OCI-LY1 (cell line): Measurements from ENCODE around the gene VSIR.

ENCODE experiments used
- H2AFZ ChIP-seq: fragments of 200-600 bp; sonication (generic), shearing (Covaris generic); 2 replicates; pipeline ENCODE4 v1.6.0; 2014; ENCODE audit warnings: antibody characterized with exemption, mild to moderate bottlenecking, low read length
- H3F3A ChIP-seq: fragments of 200-600 bp; sonication (generic), shearing (Covaris generic); 2 replicates; pipeline ENCODE4 v1.6.0; 2014; ENCODE audit warnings: mild to moderate bottlenecking, antibody characterized with exemption, low read length, moderate library complexity; ENCODE audit not compliant: insufficient read depth
- H3K27ac ChIP-seq: fragments of 200-600 bp; sonication (generic); 2 replicates; pipeline ENCODE4 v1.5.1; 2014; ENCODE audit warnings: low read length, mixed run types, mild to moderate bottlenecking, low read depth; ENCODE audit not compliant: poor library complexity, severe bottlenecking
- H3K27me3 ChIP-seq: fragments of 200-600 bp; sonication (generic); 2 replicates; pipeline ENCODE4 v1.6.0; 2014; ENCODE audit warnings: antibody characterized with exemption, mild to moderate bottlenecking, low read length, moderate library complexity; ENCODE audit not compliant: insufficient read depth
- H3K36me3 ChIP-seq: fragments of 200-600 bp; sonication (generic); 2 replicates; pipeline ENCODE4 v1.6.1; 2014; ENCODE audit warnings: mild to moderate bottlenecking, antibody characterized with exemption, low read length, moderate library complexity, mixed read lengths; ENCODE audit not compliant: insufficient read depth
- H3K4me1 ChIP-seq: fragments of 200-600 bp; sonication (generic); 2 replicates; pipeline ENCODE4 v1.5.1; 2014; ENCODE audit warnings: mild to moderate bottlenecking, low read length, moderate library complexity; ENCODE audit not compliant: insufficient read depth, severe bottlenecking
- H3K4me2 ChIP-seq: fragments of 200-600 bp; sonication (generic), shearing (Covaris generic); 2 replicates; pipeline ENCODE4 v1.6.1; 2014; ENCODE audit warnings: low read length
- H3K4me3 ChIP-seq: fragments of 200-600 bp; sonication (generic); 2 replicates; pipeline ENCODE4 v1.5.1; 2014; ENCODE audit warnings: low read length, low read depth, mild to moderate bottlenecking, mixed read lengths; ENCODE audit not compliant: poor library complexity, severe bottlenecking
- H3K79me2 ChIP-seq: fragments of 200-600 bp; shearing (Covaris generic); 2 replicates; pipeline ENCODE4 v1.6.1; 2016; ENCODE audit warnings: mixed run types, low read length, mixed read lengths; ENCODE audit not compliant: insufficient read depth
- H3K9ac ChIP-seq: fragments of 200-600 bp; sonication (generic), shearing (Covaris generic); 2 replicates; pipeline ENCODE4 v1.6.1; 2014; ENCODE audit warnings: mild to moderate bottlenecking, low read length, mixed read lengths
- H3K9me2 ChIP-seq: fragments of 200-600 bp; sonication (generic), shearing (Covaris generic); 2 replicates; pipeline ENCODE4 v1.6.1; 2014; ENCODE audit warnings: low read depth, mild to moderate bottlenecking, low read length, mixed read lengths
- H3K9me3 ChIP-seq: fragments of 200-600 bp; shearing (Covaris generic); 2 replicates; pipeline ENCODE4 v1.6.1; 2014; ENCODE audit warnings: low read length, mixed read lengths
- H4K20me1 ChIP-seq: fragments of 200-600 bp; sonication (generic), shearing (Covaris generic); 2 replicates; pipeline ENCODE4 v1.6.0; 2016; ENCODE audit warnings: mild to moderate bottlenecking, low read length; ENCODE audit not compliant: insufficient read depth
- EZH2 ChIP-seq: fragments of 200-600 bp; sonication (generic), shearing (Covaris generic); IDR thresholded peaks from 2 replicates; pipeline ENCODE4 v1.8.0; 2017; ENCODE audit warnings: borderline replicate concordance, mixed run types, mild to moderate bottlenecking, antibody characterized with exemption, low read length, moderate library complexity, mixed read lengths
- TF ChIP-seq, protein P1 (sequence below): fragments of 200-600 bp; sonication (generic), shearing (Covaris generic); IDR thresholded peaks from 2 replicates; pipeline ENCODE4 v1.5.1; 2017; ENCODE audit warnings: mild to moderate bottlenecking, antibody characterized with exemption, low read length, moderate library complexity, mixed read lengths

The VSIR gene

DNA sequence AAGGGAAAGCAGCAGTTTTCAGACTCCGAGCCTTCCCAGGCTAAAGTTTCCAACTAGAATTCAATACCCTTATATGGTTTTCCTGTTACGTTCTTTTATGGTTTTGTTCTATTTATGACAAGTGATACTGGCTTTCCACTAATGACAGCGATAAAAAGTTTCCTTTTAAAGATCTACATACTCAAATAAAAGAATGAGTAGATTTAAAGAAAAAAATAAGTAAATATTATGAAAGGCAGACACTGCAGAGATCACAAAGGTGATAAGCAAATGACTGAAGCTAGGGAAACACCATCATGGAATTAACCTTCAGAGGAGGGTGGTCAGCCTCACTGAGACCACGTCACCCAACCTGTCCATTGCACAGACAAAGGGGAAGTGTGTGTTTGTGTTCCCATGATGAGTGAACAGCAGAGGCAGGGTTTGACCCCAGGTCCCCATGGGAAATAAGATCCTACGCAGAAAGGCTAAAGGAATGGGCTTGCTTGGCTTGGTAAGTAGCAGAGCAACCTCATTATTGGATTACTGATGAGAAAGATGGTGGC, 4.0 kb downstream of the VSIR start:
- no peaks in the 10 kb centered on the region for H3F3A ChIP-seq
- no peaks in the 10 kb centered on the region for H3K9me2 ChIP-seq
- TF ChIP-seq EZH2: no peak
- TF ChIP-seq, protein P1, sequence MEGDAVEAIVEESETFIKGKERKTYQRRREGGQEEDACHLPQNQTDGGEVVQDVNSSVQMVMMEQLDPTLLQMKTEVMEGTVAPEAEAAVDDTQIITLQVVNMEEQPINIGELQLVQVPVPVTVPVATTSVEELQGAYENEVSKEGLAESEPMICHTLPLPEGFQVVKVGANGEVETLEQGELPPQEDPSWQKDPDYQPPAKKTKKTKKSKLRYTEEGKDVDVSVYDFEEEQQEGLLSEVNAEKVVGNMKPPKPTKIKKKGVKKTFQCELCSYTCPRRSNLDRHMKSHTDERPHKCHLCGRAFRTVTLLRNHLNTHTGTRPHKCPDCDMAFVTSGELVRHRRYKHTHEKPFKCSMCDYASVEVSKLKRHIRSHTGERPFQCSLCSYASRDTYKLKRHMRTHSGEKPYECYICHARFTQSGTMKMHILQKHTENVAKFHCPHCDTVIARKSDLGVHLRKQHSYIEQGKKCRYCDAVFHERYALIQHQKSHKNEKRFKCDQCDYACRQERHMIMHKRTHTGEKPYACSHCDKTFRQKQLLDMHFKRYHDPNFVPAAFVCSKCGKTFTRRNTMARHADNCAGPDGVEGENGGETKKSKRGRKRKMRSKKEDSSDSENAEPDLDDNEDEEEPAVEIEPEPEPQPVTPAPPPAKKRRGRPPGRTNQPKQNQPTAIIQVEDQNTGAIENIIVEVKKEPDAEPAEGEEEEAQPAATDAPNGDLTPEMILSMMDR: no peak
- no peaks in the 10 kb centered on the region for H3K79me2 ChIP-seq
- H3K4me3 ChIP-seq: peak overlapping the region; percentile 31
- H4K20me1 ChIP-seq: no peaks in the 10 kb centered on the region
- H3K9ac ChIP-seq: peak overlapping the region; percentile 15; the same call in 1 of the 2 replicates
- peak overlapping the region; percentile 89 for H2AFZ ChIP-seq
- H3K4me2 ChIP-seq: peak overlapping the region; percentile 64
- H3K4me1 ChIP-seq: peaks cover 29% of the 10 kb centered on the region
- H3K36me3 ChIP-seq: no peaks in the 10 kb centered on the region
- H3K9me3 ChIP-seq: no peaks in the 10 kb centered on the region
- H3K27ac ChIP-seq: peak overlapping the region; percentile 21
- H3K27me3 ChIP-seq: no peaks in the 10 kb centered on the region

DNA sequence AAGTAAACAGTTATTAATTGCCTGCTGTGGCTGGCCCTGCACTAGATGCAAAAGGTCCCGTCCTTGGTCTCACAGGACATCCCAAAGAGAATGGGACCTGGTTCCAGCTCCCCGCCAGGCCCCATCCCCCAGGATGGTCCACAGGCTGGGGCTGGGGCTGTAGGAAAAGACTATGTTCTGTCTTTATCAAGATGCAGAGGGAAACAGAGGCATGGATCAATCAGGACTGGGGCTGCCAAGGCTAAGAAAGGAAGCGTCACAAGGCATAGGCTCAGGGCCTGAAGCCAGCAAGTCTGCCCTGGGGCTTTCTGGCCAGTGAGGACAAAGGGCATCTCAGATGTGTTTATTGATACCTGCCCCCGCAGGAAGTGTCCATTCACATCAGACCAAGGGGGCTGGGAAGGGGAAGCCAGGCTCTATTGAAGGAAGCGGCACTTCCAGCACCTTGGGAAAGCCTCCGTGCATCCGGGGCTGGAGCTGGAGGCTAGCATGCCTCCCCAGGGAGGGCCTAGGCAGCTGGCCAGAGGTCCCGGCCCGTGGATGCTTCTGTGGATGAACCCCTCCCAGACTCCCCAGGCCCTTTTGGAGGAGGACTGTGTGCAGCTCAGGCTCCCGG, 5.8 kb downstream of the VSIR start:
- H4K20me1 ChIP-seq: no peaks in the 10 kb centered on the region
- H3K4me2 ChIP-seq: no peak overlapping the region
- H3K9ac ChIP-seq: no peak overlapping the region
- H3K9me2 ChIP-seq: no peaks in the 10 kb centered on the region
- no peaks in the 10 kb centered on the region for H3K27me3 ChIP-seq
- H3K9me3 ChIP-seq: no peaks in the 10 kb centered on the region
- H3K36me3 ChIP-seq: no peaks in the 10 kb centered on the region
- no peak overlapping the region for H2AFZ ChIP-seq
- no peak for TF ChIP-seq EZH2
- TF ChIP-seq, protein P1: no peak
- no peaks in the 10 kb centered on the region for H3F3A ChIP-seq
- no peak overlapping the region for H3K27ac ChIP-seq
- no peaks in the 10 kb centered on the region for H3K79me2 ChIP-seq
- H3K4me3 ChIP-seq: no peak overlapping the region
- H3K4me1 ChIP-seq: peaks cover 14% of the 10 kb centered on the region

DNA sequence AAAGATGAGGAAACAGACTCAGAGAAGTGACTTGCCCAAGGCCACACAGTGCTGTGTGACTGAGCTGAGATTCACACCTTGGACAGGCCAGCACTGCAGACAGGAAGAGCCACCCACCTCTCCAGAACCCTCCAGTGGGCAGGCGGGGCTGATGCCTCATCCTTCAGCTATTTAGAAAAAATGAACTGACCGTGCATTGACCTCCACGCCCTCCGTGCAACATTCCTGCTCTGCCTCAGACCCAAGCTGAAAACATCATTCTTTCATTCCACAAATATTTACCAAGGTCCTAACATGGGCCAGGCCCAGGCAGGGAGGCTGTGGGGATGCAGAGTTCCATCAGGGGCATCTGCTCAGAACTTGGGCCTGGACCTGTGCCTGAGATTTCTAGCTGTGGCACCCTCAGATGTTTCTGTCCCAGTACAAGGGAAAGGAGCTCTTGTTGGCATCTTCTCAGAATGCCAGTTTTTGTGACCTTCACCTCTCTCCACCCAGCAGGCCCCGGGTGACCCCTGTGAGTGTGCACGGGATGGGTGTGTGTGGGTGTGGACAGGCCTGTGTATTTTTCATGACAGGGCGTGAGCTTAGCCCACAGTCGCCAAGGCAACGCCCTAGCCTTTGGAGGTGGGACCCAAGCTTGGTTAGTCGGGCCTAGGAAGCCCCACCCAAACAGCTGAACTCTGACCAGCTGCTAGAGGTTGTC, 6.5 kb downstream of the VSIR start:
- 0 out of 2 replicates have a peak, but pooled peaks cover 3% of the 10 kb centered on the region for H3K27me3 ChIP-seq
- no peak overlapping the region for H3K27ac ChIP-seq
- peaks cover 14% of the 10 kb centered on the region for H3K4me1 ChIP-seq
- H3K9me3 ChIP-seq: no peaks in the 10 kb centered on the region
- no peaks in the 10 kb centered on the region for H3K9me2 ChIP-seq
- no peak overlapping the region for H3K4me3 ChIP-seq
- H4K20me1 ChIP-seq: no peaks in the 10 kb centered on the region
- H2AFZ ChIP-seq: no peak overlapping the region
- no peaks in the 10 kb centered on the region for H3F3A ChIP-seq
- H3K4me2 ChIP-seq: no peak overlapping the region
- no peaks in the 10 kb centered on the region for H3K36me3 ChIP-seq
- no peak for TF ChIP-seq EZH2
- TF ChIP-seq, protein P1: no peak
- H3K79me2 ChIP-seq: no peaks in the 10 kb centered on the region
- H3K9ac ChIP-seq: no peak overlapping the region
